HG03103 (cell line): ENCODE data around the gene LIPK.

Experiments
- ATAC-seq: cut with Tn5 transposase; IDR thresholded peaks from one replicate; pipeline ENCODE4 v1.9.1; 2021; ENCODE audit warnings: low read depth; ENCODE audit not compliant: unreplicated experiment

Gene LIPK

GRCh38 chr10:88781206-88781605, 75.2 kb downstream of the LIPK start:
- ATAC-seq, result no peak

GRCh38 chr10:88782222-88782621, 76.2 kb downstream of the LIPK start:
- ATAC-seq, result no peak

DNA sequence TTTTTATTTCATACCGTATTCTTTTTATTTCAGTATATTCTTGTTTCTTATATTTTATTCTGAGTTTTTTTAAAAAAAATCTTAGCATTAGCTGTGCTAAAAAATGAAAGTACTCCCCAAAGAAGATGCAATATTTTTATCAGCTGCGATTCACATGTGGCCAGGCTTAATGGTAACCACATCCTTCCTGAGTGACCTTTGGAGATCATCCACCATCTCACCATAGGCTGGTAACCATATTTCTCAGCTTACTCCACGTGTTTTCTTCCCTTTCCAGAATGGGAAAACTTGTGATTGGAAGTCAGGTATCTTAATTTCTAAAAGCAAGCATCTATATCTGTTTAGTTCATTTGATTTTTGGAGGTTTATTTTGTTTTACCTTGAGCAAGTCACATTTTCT, 77.7 kb downstream of the LIPK start:
- ATAC-seq, result no peak

GRCh38 chr10:88786032-88786770, 80.2 kb downstream of the LIPK start:
- no peak for ATAC-seq

GRCh38 chr10:88787463-88787862, 81.4 kb downstream of the LIPK start:
- ATAC-seq, result no peak

DNA sequence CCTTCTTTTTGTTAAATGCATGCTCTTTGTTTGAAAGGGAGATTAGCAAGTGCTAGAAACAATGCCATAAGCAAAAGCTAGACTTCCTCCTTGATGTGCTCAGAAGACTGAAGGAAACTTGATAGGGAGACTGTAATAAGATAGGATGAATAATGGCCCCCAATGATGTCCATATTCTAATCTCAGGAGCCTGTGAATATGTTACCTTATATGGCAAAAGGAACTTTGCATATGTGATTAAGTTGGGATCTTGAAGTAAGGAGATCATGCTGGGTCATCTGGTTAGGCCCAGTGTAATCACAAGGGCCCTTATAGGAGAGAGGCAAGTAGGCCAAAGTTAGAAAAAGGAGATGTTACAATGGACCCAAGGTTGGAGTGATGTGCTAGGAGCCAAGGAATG, 82.9 kb downstream of the LIPK start:
- no peak for ATAC-seq

DNA sequence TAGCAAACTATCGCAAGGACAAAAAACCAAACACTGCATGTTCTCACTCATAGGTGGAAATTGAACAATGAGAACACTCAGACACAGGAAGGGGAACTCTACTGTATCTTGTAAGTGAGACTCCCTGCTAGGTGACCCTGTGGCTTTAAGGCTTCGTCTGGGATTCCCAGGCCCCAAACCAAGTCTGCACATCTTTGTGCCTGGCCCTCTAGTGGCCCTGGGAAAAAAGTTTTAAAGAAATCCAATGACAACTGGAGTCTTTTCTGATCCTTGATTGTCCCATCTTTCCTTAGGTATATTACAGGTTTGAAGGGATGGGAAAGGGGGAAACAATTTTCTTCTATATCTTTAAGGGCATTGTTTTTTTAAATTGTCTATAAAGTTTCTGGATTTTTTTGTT, 85.9 kb downstream of the LIPK start:
- ATAC-seq, result no peak

DNA sequence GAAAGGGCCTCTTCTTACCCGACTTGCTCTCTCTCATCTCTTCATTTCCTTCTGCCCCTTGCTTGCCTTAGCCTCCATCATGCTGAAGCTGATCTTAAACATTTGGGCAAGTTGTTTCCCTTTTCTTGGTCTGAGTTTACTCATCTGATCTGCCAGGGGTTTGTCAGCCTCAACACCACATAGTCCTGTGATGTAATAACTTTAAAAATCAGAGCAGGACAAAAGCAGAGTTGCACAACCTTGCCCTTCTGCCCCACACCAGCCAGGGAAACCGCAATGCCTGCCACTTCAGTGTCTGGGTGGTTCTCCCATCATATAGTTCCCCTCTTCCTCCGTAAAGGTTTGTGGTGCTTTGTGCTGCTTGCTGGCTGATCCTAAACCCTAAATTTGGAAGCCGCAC, 86.6 kb downstream of the LIPK start:
- ATAC-seq, result no peak

GRCh38 chr10:88793712-88794299, 87.8 kb downstream of the LIPK start:
- no peak for ATAC-seq

- ATAC-seq, result no peak
These were observed 88.7 kb downstream of the LIPK start for GRCh38 chr10:88794731-88795130.

- no peak for ATAC-seq
These were observed 94.4 kb downstream of the LIPK start for GRCh38 chr10:88800152-88801125.
